ENCODE results near the gene MYO1G.

DNA sequence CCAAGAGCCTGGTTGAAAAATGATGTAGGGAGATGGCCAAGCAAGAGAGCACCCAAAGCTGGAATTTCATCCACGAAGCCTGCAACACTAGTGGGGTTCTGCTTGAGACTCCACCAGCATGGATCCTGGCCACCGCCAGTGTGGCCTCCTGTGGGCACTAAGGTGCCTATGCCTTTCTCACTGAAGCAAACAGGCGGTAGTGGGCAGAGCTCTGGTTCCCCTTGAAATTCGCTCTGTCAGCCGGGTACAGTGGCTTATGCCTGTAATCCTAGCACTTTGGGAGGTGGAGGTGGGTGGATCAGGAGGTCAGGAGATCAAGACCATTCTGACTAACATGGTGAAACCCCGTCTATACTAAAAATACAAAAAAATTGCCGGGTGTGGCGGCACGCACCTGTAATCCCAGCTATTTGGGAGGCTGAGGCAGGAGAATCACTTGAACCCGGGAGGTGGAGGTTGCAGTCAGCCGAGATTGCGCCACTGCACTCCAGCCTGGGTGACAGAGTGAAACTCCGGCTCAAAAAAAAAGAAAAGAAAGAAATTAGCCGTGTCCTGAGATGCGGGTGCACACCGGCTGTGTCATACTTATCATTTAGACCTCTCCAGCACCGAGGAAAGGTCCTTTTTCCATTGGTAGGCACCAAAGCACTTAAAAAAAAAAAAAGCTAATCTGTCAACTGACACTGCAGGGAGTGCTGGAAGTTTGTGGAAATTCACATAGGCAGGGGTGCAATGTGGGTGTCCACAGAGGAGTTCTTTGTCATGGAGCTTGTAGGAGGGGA, 49.5 kb upstream of the MYO1G start:
- TF ChIP-seq POLR2A (IDR thresholded peaks at IDR 0.05) (no peak), EP300 (IDR thresholded peaks at IDR 0.05) (no peak)
- TF ChIP-seq, protein P1, sequence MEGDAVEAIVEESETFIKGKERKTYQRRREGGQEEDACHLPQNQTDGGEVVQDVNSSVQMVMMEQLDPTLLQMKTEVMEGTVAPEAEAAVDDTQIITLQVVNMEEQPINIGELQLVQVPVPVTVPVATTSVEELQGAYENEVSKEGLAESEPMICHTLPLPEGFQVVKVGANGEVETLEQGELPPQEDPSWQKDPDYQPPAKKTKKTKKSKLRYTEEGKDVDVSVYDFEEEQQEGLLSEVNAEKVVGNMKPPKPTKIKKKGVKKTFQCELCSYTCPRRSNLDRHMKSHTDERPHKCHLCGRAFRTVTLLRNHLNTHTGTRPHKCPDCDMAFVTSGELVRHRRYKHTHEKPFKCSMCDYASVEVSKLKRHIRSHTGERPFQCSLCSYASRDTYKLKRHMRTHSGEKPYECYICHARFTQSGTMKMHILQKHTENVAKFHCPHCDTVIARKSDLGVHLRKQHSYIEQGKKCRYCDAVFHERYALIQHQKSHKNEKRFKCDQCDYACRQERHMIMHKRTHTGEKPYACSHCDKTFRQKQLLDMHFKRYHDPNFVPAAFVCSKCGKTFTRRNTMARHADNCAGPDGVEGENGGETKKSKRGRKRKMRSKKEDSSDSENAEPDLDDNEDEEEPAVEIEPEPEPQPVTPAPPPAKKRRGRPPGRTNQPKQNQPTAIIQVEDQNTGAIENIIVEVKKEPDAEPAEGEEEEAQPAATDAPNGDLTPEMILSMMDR (IDR thresholded peaks at IDR 0.05): no peak

Measured in ovary (tissue), 3 donors.